ENCODE data around the gene IFI44.

Gene IFI44

GRCh38 chr1:78649628-78650027, at the start of gene IFI44:
Gene IFI44 (plus strand): TSS chr1:78649831. CDS start chr1:78650196, 365 bp downstream.
- peak; percentile 32 to 34 for DNase-seq (ENCODE audit: low read depth in 1 of 2, low spot score in 1 of 2)

- no peak for DNase-seq (ENCODE audit: low read depth in 1 of 2, low spot score in 1 of 2)
These were observed 48.6 kb upstream of the IFI44 start for GRCh38 chr1:78601068-78601467.

- no peak for DNase-seq (ENCODE audit: low read depth in 1 of 2, low spot score in 1 of 2)
These were observed 46.4 kb upstream of the IFI44 start for GRCh38 chr1:78603206-78603605.

- DNase-seq (ENCODE audit: low read depth in 1 of 2, low spot score in 1 of 2) = no peak
These were observed 45.0 kb upstream of the IFI44 start for GRCh38 chr1:78604643-78605042.

GRCh38 chr1:78606274-78606673, 43.4 kb upstream of the IFI44 start:
- no peak for DNase-seq (ENCODE audit: low read depth in 1 of 2, low spot score in 1 of 2)

DNA sequence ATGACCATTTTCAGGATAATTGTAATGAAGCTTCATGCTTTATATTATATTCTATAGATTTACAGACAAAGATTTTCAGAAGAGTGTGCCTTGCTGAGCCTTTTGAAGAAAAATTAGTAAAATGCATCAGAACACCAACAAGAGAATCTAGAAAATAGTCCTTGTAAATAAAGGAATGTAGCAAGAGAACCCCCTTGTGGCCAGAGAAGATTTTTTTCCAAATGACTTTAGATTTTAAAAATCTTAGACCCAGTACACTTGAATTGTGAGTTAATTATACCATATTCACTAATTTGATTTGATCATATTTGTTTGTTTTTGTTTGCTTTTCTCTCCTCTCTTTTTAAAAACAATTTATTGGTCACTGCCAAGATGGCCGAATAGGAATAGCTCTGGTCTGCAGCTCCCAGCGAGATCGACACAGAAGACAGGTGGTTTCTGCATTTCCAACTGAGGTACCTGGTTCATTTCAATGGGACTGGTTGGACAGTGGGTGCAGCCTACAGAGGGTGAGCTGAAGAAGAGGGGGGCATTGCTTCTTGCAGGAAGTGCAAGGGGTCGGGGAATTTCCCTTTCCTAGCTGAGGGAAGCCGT, 42.2 kb upstream of the IFI44 start:
- DNase-seq (ENCODE audit: low read depth in 1 of 2, low spot score in 1 of 2) = no peak

DNA sequence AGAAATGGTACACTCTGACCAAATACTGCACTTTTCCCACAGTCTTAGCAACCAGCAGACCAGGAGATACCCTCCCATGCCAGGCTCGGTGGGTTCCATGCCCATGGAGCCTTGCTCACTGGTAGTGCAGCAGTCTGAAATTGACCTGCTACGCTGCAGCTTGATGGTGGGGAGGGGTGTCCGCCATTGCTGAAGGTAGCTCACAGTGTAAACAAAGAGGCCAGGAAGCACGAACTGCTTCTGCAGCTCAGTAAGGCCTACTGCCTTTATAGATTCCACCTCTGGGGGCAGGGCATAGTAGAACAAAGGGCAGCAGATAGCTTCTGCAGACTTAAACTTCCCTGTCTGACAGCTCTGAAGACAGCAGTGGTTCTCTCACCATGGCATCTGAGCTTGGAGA, 41.7 kb upstream of the IFI44 start:
- DNase-seq (ENCODE audit: low read depth in 1 of 2, low spot score in 1 of 2) = no peak

GRCh38 chr1:78617615-78618026, 32.0 kb upstream of the IFI44 start:
- no peak for DNase-seq (ENCODE audit: low read depth in 1 of 2, low spot score in 1 of 2)

DNA sequence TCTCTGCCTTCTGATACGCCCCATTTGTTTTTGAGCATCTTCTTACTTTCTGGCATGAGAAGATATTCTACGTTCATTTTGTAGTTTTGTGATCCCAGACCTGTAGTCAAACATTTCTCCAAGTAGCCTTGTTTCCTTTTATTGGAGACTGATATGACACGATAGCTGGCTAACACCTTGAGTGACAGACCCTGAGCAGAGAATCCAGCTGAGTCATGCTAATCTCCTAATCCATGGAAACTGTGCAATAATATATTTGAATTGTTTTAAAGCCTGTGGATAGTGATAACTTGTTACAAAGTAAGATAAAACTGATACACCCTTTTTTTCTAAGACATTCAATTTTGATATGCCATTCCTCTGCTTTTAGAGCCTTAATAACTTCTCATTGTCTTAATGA, 30.6 kb upstream of the IFI44 start:
- no peak for DNase-seq (ENCODE audit: low read depth in 1 of 2, low spot score in 1 of 2)

GRCh38 chr1:78619446-78619802, 30.2 kb upstream of the IFI44 start:
- DNase-seq (ENCODE audit: low read depth in 1 of 2, low spot score in 1 of 2) = no peak

DNA sequence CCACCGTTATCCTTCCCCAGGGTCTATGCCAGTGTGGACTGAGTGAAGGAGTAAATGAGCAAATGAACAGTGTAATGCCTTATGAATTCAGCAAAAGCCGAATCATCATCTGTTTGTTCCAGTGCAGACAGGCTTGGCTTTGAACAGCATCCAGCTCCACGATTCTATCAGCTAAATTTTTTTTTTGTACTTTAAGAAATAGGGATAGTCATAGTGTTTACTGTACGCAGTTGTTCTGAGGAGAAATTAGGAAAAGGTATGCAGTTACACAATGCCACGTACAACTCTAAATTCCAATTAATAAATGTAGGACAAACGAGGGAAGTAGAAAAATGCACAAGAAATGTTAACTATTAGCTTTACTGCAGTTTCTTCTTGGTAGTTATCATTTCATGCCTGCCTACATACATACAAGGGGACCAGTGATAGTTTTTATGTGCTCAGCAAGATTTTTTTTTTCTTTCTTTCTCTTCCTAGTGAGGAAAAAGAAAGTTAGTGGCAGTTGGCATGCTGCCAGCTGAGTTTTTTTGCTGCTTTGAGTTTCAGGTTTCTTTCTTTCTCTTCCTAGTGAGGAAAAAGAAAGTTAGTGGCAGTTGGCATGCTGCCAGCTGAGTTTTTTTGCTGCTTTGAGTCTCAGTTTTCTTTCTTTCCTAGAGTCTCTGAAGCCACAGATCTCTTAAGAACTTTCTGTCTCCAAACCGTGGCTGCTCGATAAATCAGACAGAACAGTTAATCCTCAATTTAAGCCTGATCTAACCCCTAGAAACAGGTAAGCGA, 29.6 kb upstream of the IFI44 start, which contains the start of gene IFI44L:
TSS of gene IFI44L (plus strand) at position 646 of the 777 bp plus-strand sequence. CDS start 7,468 bp downstream, outside the sequence.
- peak; percentile 16 to 47 for DNase-seq (ENCODE audit: low read depth in 1 of 2, low spot score in 1 of 2)

GRCh38 chr1:78620666-78621065, 29.0 kb upstream of the IFI44 start:
- no peak for DNase-seq (ENCODE audit: low read depth in 1 of 2, low spot score in 1 of 2)

- no peak for DNase-seq (ENCODE audit: low read depth in 1 of 2, low spot score in 1 of 2)
These were observed 27.1 kb upstream of the IFI44 start for GRCh38 chr1:78622548-78622947.

DNA sequence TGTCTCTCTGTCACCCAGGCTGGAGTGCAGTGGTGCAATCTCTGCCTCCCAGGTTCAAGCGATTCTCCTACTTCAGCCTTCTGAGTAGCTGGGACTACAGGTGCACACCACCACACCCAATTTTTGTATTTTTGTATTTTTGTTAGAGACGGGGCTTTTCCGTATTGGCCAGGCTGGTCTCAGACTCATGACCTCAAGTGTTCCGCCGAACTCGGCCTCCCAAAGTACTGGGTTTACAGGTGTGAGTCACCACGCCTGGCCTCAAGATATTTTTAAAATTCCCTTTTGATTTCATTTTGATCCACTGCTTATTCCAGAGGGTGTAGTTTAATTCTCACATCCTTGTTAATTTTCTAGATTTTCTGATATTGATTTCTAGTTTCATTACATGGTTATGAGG, 25.6 kb upstream of the IFI44 start:
- no peak for DNase-seq (ENCODE audit: low read depth in 1 of 2, low spot score in 1 of 2)

GRCh38 chr1:78627321-78627720, 22.3 kb upstream of the IFI44 start:
- DNase-seq (ENCODE audit: low read depth in 1 of 2, low spot score in 1 of 2) = no peak

GRCh38 chr1:78630600-78630999, 19.0 kb upstream of the IFI44 start:
- DNase-seq (ENCODE audit: low read depth in 1 of 2, low spot score in 1 of 2) = no peak

- DNase-seq (ENCODE audit: low read depth in 1 of 2, low spot score in 1 of 2) = no peak
These were observed 16.4 kb upstream of the IFI44 start for GRCh38 chr1:78633209-78633608.

DNA sequence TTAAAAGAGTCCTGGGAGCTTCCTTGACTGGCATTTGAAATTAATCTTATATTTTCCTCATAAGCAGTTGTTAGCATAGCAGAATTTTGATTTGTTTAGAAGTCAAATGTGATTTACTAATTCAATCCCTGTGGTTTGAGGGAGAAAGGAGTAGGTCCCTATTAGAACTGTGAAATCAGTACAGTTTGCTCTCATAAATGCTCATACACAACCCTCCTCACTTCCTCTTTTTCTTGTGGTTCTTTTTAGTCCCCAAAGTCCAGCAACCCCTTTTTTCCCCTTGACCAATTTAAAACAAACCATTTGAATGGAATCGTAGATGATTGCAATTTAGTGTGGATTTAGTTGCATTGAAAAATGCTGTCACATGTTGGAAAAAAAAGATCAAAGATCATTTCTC, 9.2 kb upstream of the IFI44 start:
- no peak for DNase-seq (ENCODE audit: low read depth in 1 of 2, low spot score in 1 of 2)

- no peak for DNase-seq (ENCODE audit: low read depth in 1 of 2, low spot score in 1 of 2)
These were observed 8.1 kb upstream of the IFI44 start for GRCh38 chr1:78641558-78641957.

DNA sequence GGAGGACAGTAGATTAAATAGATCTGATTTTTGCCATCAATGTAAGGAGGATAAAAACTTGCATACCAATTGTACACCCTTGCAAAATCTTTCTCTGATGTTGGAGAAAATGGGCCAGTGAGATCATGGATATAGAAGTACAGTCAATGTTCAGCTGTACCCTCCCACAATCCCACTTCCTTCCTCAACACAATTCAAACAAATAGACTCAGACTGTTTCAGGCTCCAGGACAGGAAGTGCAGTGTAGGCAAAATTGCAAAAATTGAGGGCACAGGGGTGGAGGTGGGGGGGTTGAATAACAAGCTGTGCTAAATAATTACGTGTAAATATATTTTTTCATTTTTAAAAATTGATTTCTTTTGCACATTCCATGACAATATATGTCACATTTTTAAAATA, 3.9 kb upstream of the IFI44 start:
- no peak for DNase-seq (ENCODE audit: low read depth in 1 of 2, low spot score in 1 of 2)

GRCh38 chr1:78647238-78647637, 2.4 kb upstream of the IFI44 start:
- no peak for DNase-seq (ENCODE audit: low read depth in 1 of 2, low spot score in 1 of 2)

DNA sequence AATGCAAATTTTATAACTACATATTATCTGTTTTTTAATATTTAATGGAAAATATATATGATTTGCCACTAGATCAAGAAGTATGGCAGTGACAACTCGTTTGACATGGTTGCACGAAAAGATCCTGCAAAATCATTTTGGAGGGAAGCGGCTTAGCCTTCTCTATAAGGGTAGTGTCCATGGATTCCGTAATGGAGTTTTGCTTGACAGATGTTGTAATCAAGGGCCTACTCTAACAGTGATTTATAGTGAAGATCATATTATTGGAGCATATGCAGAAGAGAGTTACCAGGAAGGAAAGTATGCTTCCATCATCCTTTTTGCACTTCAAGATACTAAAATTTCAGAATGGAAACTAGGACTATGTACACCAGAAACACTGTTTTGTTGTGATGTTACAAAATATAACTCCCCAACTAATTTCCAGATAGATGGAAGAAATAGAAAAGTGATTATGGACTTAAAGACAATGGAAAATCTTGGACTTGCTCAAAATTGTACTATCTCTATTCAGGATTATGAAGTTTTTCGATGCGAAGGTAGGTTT, 556 bp downstream of the IFI44 start:
- no peak for DNase-seq (ENCODE audit: low read depth in 1 of 2, low spot score in 1 of 2)

DNA sequence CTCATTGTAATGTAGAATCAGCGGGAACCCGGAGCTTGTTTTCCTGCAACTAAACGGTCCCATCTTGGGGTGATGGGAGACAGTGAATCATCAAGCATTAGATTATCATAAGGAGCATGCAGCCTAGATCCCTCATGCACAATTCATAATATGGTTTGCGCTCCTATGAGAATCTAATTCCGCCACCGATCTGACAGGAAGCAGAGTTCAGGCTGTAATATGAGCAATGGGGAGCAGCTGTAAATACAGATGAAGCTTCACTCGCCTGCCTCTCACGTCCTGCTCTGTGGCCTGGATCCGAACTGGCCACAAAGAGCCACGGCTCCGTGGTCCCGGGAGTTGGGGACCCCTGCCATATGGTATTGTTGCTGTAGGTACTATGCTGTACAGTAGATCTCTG, 1.6 kb downstream of the IFI44 start:
- DNase-seq (ENCODE audit: low read depth in 1 of 2, low spot score in 1 of 2) = no peak
